SW 1271 (cell line): Measurements from ENCODE around the gene GHRL.
"Not testable (repeated sequence)": the region's sequence is repeated elsewhere in the genome, so short reads cannot be mapped to it uniquely, and the experiment has no call there.

Experiments used
- DNase-seq, 2 experiments: peaks; one replicate each; lab custom pipeline; 2025; lab: John Stamatoyannopoulos, UW

Gene GHRL

DNA sequence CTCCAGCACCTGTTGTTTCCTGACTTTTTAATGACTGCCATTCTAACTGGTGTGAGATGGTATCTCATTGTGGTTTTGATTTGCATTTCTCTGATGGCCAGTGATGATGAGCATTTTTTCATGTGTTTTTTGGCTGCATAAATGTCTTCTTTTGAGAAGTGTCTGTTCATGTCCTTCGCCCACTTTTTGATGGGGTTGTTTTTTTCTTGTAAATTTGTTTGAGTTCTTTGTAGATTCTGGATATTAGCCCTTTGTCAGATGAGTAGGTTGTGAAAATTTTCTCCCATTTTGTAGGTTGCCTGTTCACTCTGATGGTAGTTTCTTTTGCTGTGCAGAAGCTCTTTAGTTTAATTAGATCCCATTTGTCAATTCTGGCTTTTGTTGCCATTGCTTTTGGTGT, 5.3 kb upstream of the GHRL start:
- not testable (repeated sequence) for DNase-seq

DNA sequence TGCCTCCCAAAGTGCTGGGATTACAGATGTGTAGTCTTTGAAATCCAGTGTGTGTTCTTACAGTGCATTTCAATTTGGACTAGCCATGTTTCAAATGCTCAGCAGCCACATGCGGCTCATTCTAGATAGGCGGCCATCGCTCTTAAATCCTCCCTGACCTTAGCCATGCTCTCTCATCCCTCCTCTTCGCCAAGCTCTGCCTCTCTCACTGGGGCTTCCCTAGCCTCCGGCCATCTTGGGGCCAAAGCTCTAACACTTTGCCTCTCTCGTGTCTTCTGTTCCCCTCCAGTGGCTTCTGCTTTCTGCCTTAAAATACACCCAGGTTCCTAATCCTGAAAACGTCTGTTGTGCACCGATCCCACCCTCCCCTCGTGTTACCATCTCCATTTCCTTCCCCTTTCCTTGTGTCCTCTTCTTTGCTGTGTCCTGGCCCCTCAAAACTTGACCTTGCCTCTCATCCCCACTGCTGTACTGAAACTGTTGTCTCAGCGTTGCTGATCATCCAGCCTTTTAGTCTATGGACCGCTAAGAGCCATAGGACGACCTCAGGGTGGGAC, 1.4 kb upstream of the GHRL start:
- no peak for DNase-seq

DNA sequence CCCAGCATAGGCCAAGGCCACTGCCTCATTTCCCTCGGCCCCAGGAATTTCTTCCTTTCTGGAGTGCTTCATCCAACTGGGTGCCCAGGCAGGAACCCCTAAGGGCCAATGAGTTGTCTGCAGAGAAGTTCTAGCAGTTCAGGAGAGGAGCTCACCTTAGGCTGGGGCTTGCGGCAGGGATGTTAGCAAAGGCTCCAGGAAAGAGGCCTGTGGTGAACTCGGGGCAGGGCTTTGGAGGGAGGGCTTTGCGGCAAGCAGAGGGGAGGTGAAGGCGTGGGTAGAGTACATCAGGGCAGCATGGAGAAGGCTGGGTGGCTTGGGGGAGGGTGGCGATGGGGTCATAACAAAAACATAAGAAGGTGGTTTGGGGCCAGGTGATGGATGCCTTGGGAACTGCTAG, 1.1 kb downstream of the GHRL start:
- DNase-seq, result no peak

DNA sequence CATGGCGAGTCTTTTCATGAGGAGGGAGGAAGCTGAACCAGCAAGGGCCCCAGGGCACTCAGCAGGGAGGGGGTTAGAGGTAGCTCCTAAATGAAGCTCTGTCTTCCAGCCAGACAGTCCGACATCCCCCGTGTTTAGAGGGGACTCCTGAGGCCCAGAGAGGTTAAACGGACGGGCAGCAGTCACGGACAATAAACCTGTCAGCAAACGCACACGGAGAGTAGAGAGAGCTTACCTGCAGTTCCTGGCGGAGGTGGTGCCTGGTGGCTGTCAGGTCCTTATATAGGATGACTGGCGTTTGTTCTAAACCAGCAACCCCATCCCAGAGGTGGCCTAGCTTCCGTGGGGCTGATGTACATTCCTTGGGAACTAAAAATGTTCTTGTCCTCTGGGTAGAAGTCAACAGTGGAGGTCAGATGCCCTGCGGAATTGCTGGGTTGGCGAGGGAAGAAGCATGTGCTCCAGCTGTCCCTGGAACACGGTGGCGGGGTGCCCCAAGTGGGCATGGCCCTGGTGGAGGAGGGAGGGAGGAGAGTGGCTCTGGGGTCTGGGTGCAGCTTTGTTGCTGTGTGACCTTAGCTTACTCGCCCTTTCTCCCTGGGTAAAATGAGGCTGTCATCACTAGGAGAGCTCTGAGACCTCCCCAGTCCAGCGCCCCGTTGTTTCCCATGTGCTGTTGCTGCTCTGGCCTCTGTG, 2.1 kb downstream of the GHRL start:
- DNase-seq, result no peak

DNA sequence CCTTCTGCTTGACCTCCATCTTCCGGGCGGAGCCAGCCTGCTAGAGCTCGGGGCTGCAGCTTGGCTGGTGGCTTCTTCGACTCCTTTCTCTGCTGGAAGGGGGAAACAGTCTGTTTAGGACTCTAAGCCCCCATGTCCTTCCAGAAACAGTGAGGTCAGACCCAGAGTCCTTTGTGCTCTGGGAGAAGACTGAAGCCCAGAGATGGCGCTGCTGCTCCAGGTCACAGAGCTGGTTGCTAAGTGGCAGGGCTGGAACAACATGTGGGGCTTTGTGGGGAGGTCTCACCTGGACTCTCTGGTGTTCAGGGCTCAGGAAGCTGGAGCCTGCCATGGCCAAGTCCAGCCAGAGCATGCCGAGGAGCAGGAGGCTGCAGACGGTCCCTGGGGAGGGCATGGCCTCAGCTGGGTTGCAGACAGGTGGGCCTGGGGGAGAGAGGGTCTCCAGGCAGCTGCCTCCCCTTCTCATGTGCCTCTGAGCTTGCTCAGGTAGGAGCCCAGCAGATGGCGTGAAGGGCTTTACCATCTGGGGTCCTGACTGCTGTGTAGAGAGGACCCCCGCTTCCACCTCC, 2.9 kb downstream of the GHRL start:
- DNase-seq, result no peak

DNA sequence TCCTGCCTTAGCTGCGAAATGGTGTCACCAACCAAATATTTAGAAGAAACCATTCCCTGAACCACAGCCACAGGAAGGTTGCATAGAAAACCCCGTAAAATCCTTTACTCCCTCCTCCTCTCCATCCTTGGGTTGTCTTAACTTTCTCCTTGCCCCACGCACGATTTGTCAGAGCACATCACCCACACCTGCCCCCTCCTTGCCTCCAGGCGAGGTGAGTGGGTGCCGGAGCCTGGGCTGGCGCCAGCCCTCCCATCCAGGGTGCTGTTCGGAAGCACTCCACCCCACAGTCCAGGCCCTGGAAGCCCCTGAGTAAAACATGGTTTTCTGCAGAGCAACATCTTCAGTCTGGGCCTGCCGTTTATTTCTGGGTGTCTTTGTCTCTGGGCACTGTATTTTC, 3.7 kb downstream of the GHRL start:
- DNase-seq, result no peak

DNA sequence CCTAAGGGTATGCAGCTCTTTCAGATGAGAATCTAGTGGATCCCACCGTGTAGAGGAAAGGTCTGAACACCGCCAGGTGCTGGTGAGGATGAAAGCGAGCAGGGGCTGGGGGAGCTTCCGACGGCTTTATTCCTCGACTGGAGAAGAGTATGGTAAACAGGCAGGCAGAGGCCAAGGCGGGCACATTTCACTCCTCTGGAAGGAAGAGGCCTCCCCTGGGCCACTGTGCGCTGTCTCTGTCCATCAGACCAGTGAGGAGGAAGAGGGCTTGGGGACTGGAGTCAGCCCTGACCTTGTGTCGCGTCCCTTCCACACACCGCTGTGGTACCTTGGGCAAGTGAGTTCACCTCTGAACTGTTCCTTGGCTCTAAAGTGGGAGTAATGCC, 4.2 kb downstream of the GHRL start:
- no peak for DNase-seq

DNA sequence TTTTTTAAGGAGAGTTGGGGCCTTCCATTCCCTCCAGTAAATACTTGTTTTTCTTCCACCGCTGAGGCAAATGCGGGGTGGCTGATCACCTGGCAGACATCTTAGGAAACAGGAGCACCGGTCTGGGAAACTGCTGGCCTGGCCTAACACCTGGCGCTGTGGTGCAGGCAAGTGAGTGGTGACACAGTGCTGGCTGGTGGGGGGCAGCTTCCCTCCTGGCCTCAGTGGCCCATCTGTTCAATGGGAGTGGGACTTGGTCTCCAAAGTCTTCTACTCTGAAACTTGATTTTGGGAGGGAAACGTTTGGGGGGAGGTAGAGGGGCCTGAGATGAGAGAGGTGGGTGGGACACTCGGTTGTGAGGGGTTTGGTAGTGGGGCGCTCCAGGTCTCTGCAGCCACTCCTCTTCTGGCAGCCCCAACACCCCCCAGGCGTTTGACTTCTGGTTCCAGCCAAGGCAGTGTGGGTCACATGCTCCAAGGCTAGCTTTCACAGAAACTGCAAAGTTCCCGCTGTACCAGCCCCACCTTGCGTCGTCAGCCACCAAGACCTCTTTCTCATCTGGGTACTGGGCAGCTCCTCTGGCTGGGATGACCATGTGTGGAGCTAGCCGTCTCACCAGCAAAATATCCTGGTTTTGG, 4.7 kb downstream of the GHRL start:
- DNase-seq, result no peak

DNA sequence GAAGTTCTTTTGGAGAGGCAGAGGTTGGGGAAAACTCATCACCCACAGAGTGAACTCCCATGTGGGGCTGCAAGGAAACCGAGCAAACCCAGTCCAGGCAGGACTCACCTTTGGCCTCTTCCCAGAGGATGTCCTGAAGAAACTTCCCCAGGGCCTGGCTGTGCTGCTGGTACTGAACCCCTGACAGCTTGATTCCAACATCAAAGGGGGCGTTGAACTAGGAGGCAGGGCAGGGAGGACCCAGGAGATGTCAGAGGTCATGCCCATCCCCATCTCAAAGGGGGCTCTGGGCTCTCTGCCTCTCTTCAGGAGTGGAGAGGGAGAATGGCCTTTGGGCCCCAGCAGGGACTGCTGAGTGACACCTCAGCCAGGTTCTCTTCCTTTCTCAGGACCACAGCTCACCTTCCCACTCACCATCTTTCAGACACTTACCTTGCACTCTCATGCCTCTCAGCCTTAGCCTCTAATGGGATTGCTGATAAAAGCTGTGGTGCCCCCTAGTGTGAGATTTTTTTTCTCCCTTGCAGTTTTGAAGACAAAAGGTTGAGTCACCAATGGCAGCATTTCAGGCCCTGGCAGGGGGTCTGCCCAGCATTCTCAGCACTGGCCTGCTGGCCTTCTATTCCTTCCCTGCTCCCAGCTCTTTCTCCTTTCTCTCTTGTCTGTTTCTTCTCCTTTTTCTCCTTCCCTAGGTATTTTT, 6.0 kb downstream of the GHRL start:
- no peak for DNase-seq

DNA sequence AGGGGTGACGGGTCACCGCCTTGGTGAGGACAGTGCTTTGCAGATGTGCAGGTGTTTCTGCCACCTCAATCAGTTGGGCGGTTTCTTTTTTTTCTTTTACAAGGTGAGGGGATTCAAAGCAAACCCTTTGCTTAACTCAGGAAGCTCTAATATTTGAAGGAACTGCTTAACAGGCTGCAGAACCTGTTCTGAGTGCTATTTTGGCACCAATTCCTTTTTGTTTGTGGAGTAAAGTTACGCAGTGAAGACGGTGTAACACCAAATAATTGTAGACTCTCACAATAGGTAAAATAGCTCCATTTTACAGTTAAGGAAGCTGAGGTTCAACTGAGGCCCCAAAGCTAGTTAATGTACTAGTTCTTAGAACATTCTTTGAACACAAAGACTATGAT, 6.6 kb downstream of the GHRL start:
- DNase-seq, result no peak

DNA sequence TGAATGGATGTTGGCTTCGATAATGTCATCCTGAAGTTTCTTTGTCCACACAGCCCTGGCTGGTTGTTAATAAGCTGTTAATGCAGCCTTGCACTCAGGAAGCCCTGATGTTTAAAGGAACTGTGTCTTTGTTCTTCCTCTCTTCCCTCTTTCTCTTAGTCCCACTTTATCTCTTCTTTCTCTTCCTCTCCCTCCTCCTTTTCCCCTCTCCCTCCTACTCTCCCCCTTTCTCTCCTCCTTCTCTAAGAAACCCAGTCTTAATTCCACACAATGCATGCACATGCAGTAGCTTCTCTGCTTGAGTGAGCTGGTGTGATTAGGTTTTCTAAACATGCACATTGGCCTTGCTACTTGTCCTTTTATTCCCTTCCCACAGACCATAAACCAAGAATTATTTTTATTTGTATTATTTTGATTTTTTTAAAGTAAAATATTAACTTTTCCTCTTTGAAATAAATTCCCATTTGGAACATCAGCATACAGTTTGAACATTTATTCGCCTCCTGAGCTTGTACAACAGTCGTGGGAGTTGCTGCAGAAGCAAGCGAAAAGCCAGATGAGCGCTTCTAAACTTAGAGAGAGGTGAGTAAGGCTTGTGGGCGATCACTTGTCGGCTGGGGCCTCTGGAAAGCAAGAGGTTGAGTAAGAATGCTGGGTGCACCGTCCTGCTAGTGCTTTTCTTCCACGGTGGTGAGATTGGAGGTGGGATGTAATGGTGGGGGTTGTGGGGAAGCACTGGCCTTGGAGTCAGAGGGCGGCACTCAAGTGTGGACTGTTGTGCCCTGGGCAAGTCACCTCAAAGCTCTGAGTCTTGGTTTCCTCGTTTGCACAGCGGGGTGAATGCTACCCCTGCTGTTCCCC, 7.2 kb downstream of the GHRL start:
- no peak for DNase-seq

DNA sequence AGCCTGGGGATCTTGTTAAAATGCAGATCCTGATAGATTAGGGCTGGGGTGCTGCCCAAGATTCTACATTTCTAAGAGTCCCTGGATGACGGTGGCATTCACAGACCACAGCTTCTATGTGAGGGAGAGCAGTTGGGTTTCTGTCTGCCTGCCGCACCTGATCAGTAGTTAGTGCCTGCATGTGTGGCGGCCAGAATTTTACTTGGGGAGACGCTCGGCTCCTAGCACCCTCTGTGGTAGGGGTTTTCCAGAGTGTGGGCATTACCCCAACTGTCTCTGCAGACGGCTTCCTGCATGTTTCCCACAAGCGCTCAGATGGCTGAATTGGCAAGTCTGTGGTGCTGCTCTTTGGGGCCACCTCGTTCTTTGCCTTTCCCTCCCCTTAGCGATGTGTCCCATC, 8.3 kb downstream of the GHRL start:
- no peak for DNase-seq

DNA sequence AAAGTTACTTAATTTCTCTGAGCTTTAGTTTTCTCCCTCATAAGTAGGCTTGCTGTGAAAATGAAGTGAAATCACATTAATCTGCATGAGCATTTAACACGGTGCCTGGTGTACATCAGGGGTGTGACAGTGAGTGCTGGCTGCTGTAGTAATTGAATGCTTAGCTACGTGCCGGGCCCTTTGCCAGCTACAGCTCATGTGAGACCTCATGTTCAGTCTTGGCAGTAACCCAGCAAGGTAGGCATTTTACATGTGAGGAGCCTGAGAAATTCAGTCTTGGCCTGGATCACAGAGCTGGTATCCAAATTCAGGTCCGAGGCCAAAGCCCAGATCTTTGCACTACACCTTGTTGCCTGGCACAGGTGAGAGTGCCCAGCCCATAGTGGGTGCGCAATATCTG, 9.1 kb downstream of the GHRL start:
- DNase-seq, result no peak

DNA sequence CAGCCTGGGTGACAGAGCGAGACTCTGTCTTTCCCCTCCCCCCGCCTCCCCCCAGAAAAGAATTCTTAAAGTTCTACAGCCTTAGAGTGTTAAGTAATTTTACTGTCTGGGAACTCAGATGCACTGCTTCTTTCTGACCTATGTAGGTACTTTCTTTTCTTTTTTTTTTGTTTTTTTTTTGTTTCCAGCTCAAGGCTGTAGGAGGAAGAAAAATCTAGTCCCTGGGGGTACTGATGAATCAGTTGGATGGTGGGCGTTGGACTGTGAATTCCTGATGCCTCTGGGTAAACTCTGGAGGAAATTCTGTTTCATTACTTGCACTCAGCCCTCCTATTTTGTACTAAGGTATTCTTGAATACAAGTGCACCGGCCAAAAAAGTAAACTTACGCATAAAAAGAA, 10.8 kb downstream of the GHRL start:
- DNase-seq, result no peak

DNA sequence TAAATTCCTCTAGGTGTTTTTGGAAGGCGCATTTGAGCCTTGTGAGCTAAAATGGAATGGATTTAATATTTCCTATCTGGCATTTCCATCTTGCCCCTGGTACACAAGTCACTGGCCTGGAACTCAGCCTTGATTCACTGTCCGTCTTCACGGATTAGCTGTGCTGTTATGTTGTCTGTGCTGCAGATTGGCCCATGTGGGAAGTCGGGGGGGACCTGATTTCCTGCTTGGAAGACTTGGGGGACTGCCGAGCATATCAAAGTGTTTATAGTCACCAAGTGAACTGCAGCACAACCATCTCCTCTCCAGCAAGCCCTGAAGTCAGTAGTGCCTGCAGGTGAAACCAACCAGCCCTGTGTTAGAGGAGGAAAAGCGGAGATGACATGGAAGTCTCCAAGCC, 12.2 kb downstream of the GHRL start:
- no peak for DNase-seq

DNA sequence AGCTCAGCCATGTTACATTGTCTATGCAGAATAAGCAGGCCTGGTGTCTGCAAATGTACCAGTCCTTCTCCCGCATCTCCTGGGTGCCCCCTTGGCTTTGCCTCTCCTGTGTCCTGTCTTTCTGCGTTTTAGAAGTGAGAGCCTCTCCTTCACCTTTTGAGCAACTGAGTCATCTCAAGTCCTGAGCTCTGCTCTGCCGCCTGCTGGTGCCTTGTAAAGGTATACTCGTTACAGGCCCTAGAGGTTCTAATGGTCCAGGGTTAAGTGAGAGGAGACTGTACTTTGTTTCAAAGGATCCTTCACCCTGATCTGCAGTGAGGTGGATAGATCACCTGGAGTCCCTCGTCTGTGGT, 12.6 kb downstream of the GHRL start:
- no peak for DNase-seq

DNA sequence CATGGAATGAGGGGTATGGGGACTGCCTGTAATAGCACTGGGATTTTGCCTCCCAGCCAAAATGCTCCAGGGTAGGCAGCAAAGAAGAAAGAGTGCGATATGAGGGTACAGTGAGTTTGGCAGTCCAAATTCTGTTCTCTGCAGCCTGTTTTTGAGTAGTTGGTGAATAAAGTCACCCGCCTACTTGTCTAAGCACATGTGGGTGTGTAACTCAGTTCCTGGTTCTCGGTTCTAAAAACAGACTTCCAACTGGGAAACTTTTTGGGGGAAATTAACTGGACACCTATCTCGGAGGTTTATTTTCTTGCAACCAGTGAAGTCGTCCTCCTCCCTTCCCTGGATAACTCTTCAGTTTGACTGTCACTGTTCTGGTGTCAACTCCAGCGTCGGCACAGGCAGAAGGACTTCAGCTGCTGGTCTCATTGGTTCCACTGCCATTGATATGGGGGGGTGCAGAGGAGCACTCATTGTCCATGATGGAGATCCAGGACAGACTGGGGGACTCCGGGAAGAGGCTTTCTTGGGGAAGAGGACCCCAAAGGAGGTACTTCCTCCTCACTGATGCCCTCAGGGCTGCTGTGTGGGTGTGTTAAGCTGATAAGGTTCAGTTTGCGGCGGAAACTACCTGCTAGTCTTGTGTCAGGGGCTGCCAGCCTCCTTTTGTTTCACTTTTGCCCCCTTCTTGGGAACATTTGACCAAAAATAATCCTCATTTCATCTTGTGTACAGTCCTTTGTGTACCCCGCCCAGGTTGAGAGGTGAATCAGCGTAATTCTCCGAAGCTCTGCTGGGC, 13.2 kb downstream of the GHRL start:
- no peak for DNase-seq

DNA sequence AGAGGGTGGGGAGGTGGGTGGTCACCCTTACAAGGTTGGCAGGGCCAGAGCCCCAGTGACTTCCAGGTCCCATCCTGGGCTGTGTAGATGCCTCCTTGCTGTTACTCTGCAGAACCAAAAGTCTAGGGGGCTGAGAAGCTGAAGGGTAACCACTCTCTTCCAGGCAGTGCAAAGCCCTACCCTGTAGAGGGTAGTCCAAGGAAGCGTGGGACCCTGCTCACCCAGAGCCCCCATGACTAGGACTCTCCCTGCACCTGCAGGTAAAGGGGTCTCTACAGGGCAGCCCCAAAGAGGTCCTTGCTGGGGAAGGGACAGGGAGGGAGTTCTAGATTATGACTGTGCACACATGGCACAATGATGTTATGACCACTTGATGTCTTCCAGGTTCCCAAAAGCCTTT, 14.2 kb downstream of the GHRL start:
- DNase-seq, result no peak

DNA sequence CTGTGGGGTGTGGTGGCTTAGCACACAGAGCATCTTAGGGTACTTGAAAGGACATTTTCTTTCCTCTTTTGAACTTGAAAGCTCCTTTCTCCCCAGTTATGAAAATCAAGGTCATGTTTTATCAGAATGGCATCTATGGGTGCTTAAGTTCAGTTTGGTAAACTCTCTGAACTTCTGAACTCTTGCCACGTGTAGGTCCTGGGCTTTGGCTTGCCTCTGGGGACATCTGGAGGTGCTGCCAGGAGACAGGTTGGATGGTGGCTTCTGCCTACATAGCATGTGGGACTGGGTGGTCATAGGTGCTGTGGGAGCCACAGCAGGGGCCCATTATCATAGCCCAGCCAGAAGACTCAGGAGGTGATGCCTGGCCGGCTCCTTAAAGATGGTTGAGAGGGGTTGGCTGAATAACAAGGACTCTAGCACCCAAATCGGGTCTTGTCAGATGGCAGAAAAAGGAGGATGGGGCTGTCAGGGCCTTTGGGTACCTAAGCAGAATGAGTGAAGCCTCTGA, 15.6 kb downstream of the GHRL start:
- DNase-seq, result no peak

DNA sequence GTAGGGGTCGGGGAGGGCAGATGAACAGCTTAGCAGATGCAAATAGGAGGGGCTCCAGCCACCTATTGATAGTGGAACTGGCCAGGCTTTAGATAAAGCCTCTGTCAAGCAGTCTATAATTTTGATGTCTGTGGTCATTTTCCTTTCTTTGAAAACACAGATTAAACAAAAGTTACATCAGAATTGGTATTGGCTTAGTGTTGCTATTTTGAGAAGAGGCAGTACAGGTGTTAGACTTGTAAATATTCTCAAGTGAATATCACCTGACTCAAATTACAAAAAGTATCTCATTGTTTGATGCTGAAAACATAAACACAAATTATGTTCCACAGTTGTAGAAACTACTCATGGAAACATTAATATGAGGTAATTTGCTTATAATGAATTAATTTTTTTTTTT, 18.1 kb downstream of the GHRL start:
- DNase-seq, result no peak

DNA sequence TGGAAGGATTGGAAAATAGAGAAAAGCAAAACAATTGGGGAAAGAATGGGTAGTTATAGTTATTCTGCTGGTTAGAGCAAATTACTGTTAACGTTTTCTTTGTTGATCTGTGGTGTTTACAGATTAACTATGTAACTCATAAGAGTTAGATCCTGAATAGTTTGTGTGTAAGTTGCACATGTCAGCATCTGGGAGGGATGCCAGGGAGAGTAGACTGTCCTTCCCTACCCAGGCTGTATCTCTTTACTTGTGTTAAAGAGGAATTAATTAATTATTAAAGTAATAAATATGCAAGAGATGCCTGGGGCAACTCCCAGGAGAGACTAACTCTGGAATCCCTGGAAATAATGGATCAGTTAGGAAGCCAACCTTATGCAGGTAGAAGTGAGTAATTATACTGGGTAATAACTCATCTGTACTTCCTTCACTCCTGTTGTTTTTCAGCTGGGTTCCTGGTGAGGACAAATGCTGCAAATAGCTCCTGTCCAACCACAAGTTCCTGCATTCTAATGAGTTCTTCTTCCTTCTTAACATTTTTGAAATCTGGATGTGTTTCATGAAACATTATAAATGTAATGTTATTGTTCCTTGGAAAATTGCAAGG, 18.9 kb downstream of the GHRL start:
- DNase-seq, result no peak
